GM18873 (cell line): Measurements from ENCODE around the gene ALDH3B2.
"Not testable (repeated sequence)": the region's sequence is repeated elsewhere in the genome, so short reads cannot be mapped to it uniquely, and the experiment has no call there.

Experiments used
- ATAC-seq: cut with Tn5 transposase; IDR thresholded peaks from one replicate; pipeline ENCODE4 v1.9.1; 2021; ENCODE audit warnings: mild to moderate bottlenecking, moderate library complexity, moderate number of reproducible peaks; ENCODE audit not compliant: unreplicated experiment, low FRiP score

ALDH3B2 gene

GRCh38 chr11:67645521-67646461 is 28.6 kb downstream of the ALDH3B2 start:
- no peak for ATAC-seq

GRCh38 chr11:67644472-67645418 is 29.7 kb downstream of the ALDH3B2 start:
- ATAC-seq: no peak

GRCh38 chr11:67644042-67644441 is 30.4 kb downstream of the ALDH3B2 start:
- no peak for ATAC-seq

- ATAC-seq: no peak
These were observed 32.0 kb downstream of the ALDH3B2 start for GRCh38 chr11:67642173-67643120.

- no peak for ATAC-seq
These were observed 32.9 kb downstream of the ALDH3B2 start for GRCh38 chr11:67641338-67642172.

- ATAC-seq: no peak
These were observed 33.6 kb downstream of the ALDH3B2 start for GRCh38 chr11:67640758-67641337.

GRCh38 chr11:67640021-67640757 is 34.2 kb downstream of the ALDH3B2 start:
- ATAC-seq: no peak

GRCh38 chr11:67639438-67639859 is 35.0 kb downstream of the ALDH3B2 start, which contains the start of gene TBX10:
TBX10 (minus strand) TSS chr11:67639763; CDS start chr11:67639472, 291 bp downstream.
- ATAC-seq: no peak

GRCh38 chr11:67638535-67639437 is 35.6 kb downstream of the ALDH3B2 start:
- no peak for ATAC-seq

GRCh38 chr11:67637441-67637840 is 37.0 kb downstream of the ALDH3B2 start:
- ATAC-seq: not testable (repeated sequence)

GRCh38 chr11:67636962-67637361 is 37.5 kb downstream of the ALDH3B2 start:
- ATAC-seq: no peak

- ATAC-seq: no peak
These were observed 39.2 kb downstream of the ALDH3B2 start for GRCh38 chr11:67635231-67635521.

- ATAC-seq: no peak
These were observed 39.8 kb downstream of the ALDH3B2 start for GRCh38 chr11:67634366-67635230.

- ATAC-seq: no peak
These were observed 40.6 kb downstream of the ALDH3B2 start for GRCh38 chr11:67633758-67634365.

- ATAC-seq: no peak
These were observed 41.3 kb downstream of the ALDH3B2 start for GRCh38 chr11:67632982-67633755.
